ENCODE results near the gene HRCT1.
"Not testable (repeated sequence)": the region's sequence is repeated elsewhere in the genome, so short reads cannot be mapped to it uniquely, and the experiment has no call there.

HRCT1 gene

DNA sequence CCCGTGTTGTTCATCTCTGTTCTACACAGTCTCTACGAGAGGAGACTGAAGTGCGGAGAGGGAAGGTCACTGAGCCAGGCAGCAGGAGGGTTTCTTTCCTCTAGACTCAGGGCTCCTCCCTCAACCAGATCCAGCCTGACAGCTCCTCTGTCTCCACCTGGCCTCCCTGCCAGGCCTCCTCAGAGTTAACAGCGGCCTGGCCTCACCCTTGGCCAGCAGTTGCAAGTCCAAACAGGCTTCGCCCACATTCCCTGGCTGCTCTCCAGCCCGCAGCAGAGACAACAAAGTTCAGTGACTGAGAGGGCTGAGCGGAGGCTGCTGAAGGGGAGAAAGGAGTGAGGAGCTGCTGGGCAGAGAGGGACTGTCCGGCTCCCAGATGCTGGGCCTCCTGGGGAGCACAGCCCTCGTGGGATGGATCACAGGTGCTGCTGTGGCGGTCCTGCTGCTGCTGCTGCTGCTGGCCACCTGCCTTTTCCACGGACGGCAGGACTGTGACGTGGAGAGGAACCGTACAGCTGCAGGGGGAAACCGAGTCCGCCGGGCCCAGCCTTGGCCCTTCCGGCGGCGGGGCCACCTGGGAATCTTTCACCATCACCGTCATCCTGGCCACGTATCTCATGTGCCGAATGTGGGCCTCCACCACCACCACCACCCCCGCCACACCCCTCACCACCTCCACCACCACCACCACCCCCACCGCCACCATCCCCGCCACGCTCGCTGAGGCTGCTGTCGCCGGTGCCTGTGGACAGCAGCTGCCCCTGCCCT lies at the start of gene HRCT1:
Gene HRCT1 (plus strand): TSS at position 291 of the 768 bp plus-strand sequence. CDS start 86 bp downstream, at position 377.
- DNase-seq = peak; percentile 39

DNA sequence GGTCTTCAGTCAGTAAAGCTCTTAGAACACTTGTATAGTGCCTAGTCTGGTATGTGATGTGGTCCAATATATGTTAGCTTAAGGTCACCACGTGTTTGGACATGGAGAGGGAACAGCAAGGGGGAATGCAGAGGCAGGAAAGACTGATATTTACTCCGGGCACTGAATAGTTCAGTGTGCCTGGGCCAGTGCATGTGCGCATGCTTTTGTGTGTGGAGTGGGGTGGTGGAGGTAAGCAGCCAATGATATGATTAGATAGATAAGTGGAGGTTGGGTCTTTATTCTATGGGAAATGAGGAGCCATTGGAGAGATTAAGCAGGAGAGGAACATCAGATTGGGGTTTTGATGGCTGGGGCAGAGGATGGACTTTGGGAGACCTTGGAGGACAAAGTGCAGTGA lies 49.8 kb upstream of the HRCT1 start:
- no peak for DNase-seq

DNA sequence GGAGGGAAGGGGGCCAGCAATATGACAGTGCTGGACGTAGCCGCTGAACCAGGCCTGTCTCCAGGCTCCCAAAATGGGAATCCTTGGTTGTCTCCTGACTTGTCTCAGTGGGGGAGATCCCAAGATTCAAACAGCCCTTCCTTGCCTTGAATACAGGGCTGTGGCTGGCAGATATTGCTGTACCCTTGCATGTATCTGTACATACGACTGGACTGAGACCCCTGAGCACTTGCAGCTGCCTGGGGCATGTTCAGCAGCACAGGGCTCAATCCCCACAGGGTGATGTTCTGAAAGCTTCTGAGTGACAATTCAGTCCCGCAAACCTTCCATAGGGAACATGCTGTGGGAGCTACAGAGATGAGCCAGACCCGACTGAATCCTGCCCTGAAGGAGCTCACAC lies 49.1 kb upstream of the HRCT1 start:
- no peak for DNase-seq

DNA sequence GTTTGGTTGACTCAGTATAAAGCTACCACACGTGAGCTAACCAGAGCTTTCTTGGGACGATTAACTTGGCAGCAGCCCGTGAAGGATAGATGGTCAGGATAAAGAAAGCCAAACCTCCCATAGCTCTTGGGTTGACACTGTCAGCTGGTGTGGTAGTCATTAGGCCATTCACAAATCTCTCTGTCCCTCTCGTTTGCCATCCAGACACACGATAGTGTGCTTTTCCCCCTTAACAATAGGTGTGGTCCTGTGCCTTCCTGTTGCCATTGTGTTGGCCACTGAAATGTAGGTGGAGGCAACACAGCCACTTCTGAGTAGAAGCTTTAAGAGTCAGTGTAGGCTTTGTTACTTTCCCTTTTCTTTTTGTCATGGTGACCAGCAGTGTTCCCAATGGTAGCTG lies 47.5 kb upstream of the HRCT1 start:
- DNase-seq = no peak

DNA sequence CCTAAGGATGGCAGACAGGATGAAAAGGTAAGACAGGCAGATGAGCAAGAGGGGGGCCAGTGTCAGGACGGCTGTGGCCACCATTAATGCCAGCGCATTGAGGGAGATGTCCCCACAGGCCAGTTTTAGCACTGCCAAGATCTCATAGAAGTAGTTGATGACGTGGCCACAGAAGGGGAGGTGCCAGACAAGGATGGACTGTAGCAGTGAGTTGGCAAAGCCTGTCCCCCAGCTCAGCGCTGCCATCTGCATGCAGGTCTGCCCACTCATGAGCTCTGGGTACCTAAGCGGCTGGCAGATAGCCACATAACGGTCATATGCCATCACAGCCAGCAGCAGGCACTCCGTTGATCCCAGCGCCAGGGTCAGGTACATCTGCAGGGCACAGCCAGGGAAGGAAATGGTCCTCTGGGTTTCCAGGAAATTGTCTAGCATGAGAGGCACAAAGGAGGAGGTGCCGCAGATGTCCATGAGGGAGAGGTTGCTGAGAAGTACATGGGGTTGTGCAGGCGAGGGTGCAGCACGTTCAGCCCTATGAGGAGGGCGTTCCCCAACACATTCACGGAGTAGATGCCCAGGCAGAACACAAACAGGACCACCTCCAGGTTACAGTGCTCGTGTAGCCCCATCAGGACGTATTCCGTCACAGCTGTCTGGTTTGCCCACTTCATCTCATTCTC lies 46.6 kb upstream of the HRCT1 start:
- peak; percentile 2 for DNase-seq

DNA sequence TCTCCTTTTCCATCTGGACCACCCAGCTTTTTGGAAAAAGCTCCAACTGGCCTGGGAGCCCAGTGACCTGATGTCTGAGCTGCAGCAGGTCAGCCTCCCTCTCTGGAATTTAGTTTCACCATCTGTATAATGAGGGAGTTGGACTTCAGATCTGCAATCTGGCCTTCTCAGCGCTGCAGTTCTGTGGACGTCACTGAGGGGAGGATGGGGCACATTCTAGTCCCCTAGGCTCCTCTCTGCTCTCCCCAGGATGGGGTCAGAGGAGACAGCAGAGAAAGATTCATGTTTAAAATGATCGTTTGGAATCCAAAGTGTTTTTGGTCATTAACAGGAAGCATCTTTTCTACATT lies 46.0 kb upstream of the HRCT1 start:
- no peak for DNase-seq

DNA sequence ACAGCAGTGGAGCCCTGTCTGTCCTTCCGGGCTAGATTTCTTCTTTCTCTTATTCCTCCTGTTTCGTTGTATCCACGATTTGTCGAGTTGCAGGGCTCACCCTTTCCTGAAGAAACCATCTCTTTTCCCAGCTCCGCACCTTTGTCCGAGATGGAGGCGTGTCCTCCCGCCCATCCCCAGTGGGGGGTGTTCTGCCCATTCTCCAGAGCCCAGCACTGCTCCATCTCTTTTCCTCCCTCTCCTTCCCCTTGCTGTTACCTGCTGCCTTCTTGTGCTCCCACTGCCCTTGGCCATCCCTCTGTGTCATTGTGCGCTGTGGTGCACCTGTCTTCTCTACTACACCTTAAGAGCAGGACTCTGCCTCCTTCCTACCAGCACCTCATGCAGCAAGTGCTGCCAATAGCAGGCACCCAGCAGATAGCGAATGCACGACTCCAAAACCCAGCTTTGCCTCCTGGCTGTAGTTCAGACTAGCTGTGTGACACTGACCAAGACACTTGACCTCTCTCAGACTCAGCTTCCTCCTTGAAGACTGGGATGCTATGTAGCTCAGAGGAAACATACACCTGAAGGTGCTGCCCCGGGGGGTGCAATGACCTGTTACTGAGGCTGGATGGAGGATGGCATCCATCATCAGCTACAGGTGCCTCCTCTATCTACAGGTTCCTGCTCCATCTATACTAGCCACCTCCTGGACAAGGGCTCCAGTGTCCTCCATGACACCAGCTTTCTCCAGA lies 44.7 kb upstream of the HRCT1 start:
- DNase-seq = no peak

DNA sequence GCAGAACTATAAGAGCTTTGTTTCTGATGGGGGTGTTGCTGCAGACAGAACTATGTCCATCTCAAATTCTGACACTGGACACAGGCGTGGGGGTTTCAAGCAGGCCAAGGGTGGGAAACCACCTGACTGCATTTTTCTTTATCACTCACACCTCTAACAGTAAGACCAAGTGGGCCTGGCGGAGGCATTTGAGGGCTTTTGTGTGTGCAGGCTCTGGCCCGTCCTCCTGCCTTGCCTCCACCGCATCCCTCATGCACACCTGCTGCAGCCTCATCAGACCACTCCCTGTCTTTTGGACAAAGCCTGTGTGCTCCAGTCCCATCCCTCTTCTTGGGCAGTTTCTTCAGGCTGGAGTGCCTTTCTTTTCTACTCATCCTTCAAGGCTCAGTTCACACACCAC lies 43.7 kb upstream of the HRCT1 start:
- DNase-seq = no peak

DNA sequence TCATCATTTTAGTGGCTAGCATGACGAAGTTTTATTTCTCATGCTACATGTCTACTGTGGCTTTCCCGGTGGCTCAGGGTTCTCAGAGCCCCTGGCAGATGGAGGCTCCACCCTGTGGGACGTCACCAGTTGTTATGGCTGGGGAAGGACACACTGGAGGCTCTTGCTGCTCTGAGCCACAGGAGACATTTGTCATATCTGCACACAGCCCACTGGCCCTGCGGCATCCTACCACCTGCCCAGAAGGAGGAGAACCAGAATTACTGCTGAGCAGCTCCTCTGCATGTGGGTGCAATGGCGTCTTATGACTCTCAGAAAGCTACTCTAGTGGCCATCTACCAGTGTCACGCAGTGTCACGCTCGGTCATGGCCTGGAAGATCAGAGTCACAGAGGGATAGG lies 42.4 kb upstream of the HRCT1 start:
- DNase-seq = no peak

DNA sequence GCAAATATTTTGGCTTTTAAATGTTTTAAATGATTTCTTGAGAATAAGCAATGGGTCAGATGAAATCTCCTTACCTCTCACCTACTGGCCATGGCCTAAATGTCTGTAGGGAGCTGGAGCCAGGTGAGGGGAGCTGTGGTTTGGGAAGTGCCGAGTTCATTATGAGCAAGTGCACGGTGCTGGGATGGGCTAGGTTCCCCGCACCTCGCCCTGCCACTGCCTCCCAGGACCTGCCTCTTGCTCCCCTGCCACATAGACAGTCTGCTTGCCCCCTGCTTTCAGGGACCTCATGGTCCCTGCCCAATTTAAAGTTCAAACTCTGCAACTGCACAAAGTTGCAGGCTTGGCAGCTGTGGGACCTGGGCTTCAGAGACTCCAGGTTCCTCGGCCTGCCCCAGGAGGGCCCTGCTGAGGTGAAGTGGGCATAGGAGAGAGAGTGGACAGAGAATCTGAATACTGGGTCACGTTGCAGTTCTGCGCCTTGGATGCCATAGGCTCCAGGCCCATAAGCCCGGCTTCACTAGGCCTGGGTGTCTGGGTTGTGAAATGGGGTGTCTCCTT lies 41.2 kb upstream of the HRCT1 start:
- DNase-seq = no peak

DNA sequence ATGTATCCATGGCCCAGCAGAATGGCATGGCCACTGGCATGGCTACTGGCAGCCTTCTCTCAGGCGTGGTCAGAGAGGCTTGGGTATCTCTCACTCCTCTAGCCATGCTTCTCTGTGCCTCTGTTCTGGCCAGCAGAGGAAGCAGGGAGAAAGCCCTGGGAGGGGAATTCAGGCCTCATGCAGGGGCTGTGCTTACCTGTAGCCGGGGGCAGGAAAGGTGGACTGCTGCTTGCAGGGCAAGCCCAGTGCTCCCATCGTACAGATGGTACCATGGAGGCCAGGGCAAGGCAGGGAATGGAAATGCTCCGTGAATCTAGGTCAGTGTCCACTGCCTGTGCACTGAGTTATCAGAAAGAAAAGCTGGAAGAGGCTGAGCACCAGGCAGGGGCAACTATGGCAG lies 38.5 kb upstream of the HRCT1 start:
- no peak for DNase-seq

DNA sequence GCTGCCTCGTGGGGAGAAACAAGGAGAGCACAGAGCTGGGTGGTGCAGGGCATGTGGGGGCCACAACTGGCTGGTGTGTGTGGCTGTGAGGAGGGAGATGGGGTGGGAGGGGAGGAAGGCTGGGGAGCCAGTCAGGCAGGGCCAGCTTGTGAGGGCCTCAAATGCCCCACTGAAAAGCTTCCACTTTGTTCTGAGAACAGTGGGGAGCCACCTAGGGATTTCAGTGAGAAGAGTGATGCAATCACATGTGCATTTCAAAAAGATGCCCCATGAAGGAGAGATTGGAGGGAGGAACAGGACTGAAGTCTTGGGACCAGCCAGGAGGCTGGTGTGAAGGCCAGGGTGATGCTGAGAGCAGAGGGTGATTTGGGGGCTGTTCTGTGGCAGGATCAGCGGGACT lies 37.1 kb upstream of the HRCT1 start:
- no peak for DNase-seq

DNA sequence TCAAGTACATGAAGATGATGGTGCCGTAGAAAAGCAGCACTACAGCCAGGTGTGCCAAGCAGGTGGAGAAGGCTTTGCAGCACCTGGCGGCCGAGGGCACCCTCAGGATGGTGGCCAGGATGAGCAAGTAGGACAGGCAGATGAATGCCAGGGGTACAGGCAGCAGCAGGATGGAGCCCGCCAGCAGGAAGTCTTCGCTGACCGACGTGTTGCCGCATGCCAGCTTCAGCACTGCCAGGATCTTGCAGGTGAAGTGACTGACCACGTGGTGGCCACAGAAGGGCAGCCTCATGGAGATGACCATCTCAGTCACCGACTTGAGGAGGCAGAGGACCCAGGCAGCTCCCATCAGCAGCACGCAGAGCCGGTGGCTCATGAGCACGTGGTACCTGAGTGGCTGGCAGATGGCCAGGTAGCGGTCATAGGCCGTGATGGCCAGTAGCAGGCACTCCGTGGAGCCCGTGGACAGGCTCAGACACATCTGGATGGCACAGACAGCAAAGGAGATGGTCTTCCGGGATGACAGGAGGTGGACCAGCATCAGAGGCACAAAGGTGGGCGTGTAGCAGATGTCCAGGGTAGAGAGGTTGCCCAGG lies 36.3 kb upstream of the HRCT1 start:
- no peak for DNase-seq

DNA sequence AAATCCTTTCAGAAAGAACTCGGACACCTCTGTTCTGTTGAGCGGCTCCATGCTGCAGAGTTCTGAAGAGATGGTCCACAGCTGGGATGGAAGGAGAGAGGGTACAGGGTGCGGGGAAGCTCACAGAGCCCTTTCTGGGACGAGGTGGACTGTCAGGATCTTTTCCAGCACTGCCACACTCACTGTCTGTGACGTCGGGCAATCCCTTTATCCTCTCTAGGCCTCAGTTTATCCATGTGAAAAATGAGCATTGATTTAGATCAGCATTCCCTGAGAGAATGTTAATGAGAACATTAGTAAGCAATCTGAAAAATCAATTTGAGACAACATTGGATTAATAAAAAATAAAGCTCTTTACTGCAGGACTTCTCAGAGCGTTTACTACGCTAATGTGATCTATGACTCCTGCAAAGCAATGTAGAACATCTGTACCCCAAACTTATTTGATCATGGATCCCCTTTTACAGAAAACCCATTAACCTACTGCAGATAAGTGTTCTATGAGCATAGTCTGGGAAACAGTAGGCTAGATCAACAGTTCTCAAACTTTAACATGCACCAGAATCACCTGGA lies 35.6 kb upstream of the HRCT1 start, which contains the start of gene OR13J1:
Gene OR13J1 (minus strand): TSS at position 51 of the 573 bp plus-strand sequence. CDS start 0 bp downstream, at position 51.
- DNase-seq = no peak

DNA sequence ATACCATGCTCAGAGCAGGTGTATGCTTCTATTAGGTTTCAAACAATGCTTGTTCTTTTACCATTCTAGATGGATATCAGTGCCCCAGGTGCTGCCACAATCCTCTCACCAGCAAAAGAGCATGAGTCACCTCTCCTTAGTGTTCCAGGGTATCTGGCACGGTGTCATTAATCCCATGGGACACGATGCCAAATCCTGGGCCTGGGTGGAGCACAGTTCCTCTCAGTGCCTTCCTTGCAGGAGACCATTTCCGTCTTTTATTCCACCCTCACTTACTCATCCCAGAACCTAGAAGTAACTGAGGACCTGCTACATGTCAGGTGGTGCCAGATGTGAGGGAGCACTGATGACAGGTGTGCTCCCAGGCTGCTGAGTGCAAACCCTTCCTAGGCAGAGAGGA lies 34.5 kb upstream of the HRCT1 start:
- DNase-seq = no peak

DNA sequence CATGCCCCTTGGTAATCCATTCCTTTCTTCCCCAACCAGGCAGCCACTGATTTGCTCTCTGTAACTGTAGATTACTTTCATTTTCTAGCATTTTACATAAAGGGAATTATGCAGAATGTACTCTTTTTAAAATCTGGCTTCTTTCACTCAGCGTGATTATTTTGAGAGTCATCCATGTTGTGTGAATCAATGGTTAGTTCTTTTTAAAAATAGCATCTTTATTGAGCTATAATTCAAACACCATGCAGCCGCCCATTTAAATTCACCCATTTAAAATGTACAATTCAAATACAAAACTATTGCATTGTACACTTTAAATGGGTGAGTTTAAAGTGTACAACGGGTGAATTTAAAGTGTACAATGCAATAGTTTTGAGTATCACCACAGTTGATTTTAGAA lies 33.5 kb upstream of the HRCT1 start:
- DNase-seq = no peak

DNA sequence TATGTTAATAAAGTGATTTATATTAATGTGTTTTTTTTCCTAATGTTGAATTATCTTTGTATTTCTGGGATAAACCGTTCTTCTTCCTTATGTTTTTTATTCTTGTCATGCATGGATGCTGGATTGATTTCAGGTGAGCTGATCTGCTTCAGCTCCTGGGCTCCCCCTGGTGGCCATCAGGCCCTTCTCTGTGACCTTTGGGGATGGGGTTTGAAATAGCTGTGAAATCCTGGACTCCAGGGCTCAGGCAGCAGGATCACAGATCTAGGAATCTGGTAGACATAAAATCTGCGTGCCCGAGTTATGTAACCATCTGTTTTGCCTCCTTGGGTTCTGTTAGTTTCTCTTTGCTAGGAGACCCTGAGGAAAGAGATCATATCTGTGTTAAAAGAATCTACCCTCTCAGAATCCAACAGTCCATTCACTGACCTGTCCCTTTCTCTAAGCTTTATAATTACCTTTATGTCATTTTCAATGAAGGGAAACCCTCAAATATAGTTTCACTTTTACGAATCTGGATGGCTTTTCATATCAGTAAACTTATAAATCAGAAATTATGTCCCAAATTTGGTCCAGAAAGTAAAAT lies 23.6 kb upstream of the HRCT1 start:
- no peak for DNase-seq

DNA sequence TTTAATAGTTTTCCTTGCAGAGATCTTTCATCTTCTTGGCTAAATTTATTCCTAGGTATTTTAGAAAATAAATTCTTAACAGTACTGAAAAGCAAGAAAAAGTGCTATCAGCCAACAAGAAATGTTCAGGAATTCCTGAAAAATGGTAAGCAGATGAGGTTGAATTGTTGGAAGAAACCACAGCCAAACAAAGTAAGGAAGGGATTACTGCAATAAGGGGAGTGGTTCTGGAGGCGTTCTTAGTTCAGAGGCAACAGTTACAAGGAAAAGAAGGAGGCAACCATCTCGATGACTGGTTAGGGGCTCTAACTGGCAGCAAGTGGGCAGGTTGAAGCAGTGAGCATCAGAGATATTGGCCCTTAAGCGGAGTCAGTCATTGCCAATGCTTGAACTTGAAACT lies 23.0 kb upstream of the HRCT1 start:
- no peak for DNase-seq

DNA sequence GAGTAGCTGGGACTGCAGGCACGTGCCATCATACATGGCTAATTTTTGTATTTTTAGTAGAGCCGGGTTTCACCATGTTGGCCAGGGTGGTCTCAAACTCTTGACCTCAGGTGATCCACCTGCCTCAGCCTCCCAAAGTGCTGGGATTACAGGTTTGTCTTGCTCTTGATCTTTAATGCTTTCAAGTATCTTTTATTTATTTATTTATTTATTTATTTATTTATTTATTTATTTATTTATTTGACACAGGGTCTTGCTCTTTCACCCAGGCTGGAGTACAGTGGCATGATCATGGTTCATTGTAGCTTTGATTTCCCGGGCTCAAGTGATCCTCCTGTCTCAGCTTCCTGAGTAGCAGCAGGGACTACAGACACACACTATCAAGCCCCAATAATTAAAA lies 21.1 kb upstream of the HRCT1 start:
- DNase-seq = not testable (repeated sequence)

DNA sequence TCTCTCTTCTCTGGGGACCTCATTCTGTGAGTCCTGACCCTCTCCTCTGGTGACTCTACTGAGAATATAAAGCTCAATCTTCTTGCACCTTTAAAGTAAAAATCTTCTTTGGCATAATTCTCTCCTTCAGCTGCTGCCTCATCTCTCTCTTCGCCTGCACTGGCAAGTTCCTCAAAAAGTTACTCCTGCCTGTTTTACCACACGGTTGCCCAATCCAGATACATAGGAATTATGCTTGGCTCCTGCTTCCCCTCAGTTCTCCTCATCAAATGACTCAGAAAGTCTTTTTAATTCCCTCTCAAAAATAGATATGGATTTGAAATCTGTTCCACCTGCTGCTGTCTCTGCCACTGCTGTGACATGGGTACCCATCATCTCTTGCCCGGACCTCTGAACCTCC lies 14.4 kb upstream of the HRCT1 start:
- no peak for DNase-seq

DNA sequence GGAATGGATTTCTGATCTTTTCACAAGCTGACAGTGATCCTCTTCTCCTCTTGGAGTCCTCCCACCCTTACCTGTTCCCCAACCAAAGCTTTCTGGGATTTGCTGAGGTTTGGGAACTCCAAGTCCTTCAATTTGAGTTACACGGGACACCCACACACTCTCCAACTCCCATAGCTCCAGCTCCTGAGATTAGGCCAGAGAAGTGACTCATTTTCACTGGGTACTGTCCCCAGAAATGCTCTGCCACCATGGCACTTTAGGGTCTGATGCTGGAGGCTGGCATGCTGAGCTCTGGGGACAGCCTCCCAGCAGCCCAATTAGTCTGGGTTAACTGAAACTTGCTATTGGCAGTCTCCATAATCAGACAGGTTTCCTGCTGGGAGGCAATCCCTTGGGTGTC lies 14.0 kb upstream of the HRCT1 start:
- no peak for DNase-seq

DNA sequence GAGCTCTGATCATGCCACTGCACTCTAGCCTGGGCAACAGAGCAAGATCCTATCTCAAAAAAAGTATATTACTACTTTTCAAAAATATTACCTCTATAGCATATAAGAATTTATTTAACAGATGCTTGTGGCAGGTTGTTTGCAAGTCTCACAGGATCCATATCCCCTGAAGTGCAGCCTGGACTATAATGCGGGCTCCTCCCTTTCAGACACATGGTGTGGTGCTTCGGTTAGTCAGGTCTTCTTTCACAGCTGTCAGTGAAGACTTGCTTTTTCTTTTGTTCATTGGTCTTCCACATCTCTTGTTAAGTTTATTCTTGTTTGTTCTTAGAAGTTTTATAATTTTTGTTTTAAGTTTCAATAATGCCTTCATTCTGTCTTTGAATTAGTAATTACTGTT lies 9.4 kb upstream of the HRCT1 start:
- no peak for DNase-seq

Data from DMS 273 treated with DMSO at 0.1 percent for 48 hours (cell line).